Measurements from ENCODE around the gene ZSCAN25. TPM values are rescaled to one million over a fixed set of nuclear protein-coding genes. Genes with fewer than 3 reads are reported as not detected.

ZSCAN25 gene
- total RNA-seq, 4 donors from 2014 or later: 23.2 to 34.1 (median 30.2) TPM

DNA sequence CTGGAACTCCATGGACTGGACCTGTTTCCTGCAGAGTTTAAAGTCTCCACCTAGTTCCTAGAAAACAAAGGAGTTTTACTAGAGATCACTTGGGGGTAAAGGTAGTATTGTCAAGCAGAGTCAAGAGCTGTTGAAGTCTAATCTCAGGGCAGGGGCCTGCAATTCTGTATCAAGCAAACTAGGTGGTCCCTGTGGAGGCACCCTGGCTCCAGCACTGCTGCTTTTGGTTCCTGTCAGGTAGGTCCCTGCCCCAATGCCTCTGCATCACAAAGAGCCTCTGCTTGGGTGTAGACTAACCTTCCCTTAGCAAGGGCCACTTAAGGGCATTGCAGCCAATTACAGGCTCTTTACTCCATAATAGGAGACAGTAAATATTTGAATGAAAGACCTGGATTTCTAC lies 22.5 kb downstream of the ZSCAN25 start:
- no peak overlapping the region for H3K27ac ChIP-seq
- H3K4me1 ChIP-seq: no peaks in the 10 kb centered on the region
- no peaks in the 10 kb centered on the region for H3K27me3 ChIP-seq
- H3K9me3 ChIP-seq: no peaks in the 10 kb centered on the region
- no peak for DNase-seq (ENCODE audit: low spot score in 2 of 2)
- TF ChIP-seq, protein P1, sequence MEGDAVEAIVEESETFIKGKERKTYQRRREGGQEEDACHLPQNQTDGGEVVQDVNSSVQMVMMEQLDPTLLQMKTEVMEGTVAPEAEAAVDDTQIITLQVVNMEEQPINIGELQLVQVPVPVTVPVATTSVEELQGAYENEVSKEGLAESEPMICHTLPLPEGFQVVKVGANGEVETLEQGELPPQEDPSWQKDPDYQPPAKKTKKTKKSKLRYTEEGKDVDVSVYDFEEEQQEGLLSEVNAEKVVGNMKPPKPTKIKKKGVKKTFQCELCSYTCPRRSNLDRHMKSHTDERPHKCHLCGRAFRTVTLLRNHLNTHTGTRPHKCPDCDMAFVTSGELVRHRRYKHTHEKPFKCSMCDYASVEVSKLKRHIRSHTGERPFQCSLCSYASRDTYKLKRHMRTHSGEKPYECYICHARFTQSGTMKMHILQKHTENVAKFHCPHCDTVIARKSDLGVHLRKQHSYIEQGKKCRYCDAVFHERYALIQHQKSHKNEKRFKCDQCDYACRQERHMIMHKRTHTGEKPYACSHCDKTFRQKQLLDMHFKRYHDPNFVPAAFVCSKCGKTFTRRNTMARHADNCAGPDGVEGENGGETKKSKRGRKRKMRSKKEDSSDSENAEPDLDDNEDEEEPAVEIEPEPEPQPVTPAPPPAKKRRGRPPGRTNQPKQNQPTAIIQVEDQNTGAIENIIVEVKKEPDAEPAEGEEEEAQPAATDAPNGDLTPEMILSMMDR (IDR thresholded peaks at IDR 0.05): no peak
- TF ChIP-seq POLR2A (IDR thresholded peaks at IDR 0.05): no peak
- TF ChIP-seq EP300 (IDR thresholded peaks at IDR 0.05): no peak
- H3K36me3 ChIP-seq: peaks cover 0 to 42% (median 0%) of the 10 kb centered on the region in 3 donors
- H3K4me3 ChIP-seq: no peak overlapping the region

DNA sequence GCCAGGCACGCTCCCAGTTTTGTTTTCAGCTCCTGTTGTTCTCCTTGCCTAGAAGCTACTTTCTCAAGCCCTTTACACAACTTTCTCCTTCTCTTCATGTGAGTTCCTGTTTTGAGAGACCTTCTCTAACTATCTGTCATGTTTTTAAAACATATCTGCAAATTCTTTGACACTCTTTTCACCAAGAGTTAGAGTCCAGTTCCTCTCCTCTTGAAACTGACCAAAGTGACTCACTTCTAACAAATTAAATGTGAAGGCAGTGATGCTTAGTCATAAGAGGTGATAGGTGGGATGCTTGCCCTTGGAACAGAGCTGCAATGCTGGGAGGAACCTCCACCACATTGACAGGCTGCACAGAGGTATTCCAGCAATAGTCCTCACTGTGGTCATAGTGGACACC lies 25.3 kb downstream of the ZSCAN25 start:
- Histone ChIP-seq H3K27me3 (no peaks in the 10 kb centered on the region), H3K4me1 (no peaks in the 10 kb centered on the region), H3K4me3 (no peak overlapping the region), H3K27ac (no peak overlapping the region), H3K9me3 (peaks cover 0 to 6% (median 1%) of the 10 kb centered on the region in 4 donors), H3K36me3 (peaks cover 0 to 54% (median 0%) of the 10 kb centered on the region in 3 donors)
- 93 to 94% methylated on average over 1 of the region's 1 CpG for WGBS, 2 donors
- DNase-seq (ENCODE audit: low spot score in 2 of 2): no peak
- TF ChIP-seq POLR2A (IDR thresholded peaks at IDR 0.05) (no peak), EP300 (IDR thresholded peaks at IDR 0.05) (no peak)
- TF ChIP-seq, protein P1 (IDR thresholded peaks at IDR 0.05): no peak

DNA sequence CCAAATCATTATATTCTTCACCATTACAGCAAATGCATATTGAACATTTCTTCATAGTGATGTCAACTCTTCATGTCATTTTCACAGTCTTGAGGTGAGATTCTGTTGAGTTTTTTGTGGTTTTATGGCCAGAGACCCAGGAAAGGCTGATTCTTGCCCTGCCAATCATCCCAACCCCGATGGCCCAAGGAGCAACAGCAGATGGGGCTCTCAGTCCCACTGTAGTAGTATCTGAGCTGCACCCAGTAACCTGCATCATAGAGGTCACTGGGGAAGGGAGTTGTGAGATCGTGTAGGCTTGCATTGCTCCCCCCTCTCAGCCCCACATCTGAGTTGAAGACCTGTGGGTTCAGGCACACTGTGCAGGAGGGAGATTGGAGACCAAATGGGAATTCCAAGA lies 26.7 kb downstream of the ZSCAN25 start:
- H3K27me3 ChIP-seq: no peaks in the 10 kb centered on the region
- H3K4me3 ChIP-seq: no peak overlapping the region
- TF ChIP-seq EP300 (IDR thresholded peaks at IDR 0.05): no peak
- TF ChIP-seq POLR2A (IDR thresholded peaks at IDR 0.05): no peak
- TF ChIP-seq, protein P1 (IDR thresholded peaks at IDR 0.05): no peak
- 84 to 88% methylated on average over 2 of the region's 2 CpGs for WGBS, 2 donors
- H3K9me3 ChIP-seq: peaks cover 0 to 6% (median 1%) of the 10 kb centered on the region in 4 donors
- no peak overlapping the region for H3K27ac ChIP-seq
- H3K4me1 ChIP-seq: no peaks in the 10 kb centered on the region
- peaks cover 0 to 48% (median 0%) of the 10 kb centered on the region in 3 donors for H3K36me3 ChIP-seq
- no peak for DNase-seq (ENCODE audit: low spot score in 2 of 2)

DNA sequence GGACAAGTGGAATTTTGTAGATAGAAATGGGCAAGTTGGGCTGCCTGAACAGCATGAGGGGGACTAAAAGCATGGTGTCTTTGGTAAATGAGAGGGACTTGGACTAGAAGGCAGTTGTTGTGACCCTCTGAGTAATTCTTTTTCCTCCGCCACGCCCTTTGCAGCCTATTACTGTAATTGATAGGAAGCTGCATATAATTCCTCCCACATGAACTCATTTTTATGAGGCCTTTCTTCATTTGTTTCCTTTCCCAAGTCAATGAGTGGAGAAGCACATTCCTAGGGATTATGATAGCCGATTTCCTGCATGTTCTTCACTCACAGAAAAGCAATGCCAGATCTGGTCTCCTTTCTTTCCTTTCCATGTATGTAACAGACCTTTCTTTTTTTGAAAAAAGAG lies 27.7 kb downstream of the ZSCAN25 start:
- TF ChIP-seq, protein P1 (IDR thresholded peaks at IDR 0.05): no peak
- no peak for TF ChIP-seq EP300 (IDR thresholded peaks at IDR 0.05)
- no peak for TF ChIP-seq POLR2A (IDR thresholded peaks at IDR 0.05)
- 84 to 96% methylated on average over 3 of the region's 3 CpGs for WGBS, 2 donors

GRCh38 chr7:99645590-99645989 lies 28.8 kb downstream of the ZSCAN25 start:
- no peak for DNase-seq (ENCODE audit: low spot score in 2 of 2)
- no peak overlapping the region for H3K4me3 ChIP-seq
- no peaks in the 10 kb centered on the region for H3K4me1 ChIP-seq
- WGBS, 2 donors: 92 to 100% methylated on average over 1 of the region's 1 CpG
- H3K27me3 ChIP-seq: no peaks in the 10 kb centered on the region
- no peak overlapping the region for H3K27ac ChIP-seq
- peaks cover 0 to 6% (median 1%) of the 10 kb centered on the region in 4 donors for H3K9me3 ChIP-seq
- TF ChIP-seq EP300 (IDR thresholded peaks at IDR 0.05): no peak
- TF ChIP-seq, protein P1 (IDR thresholded peaks at IDR 0.05): no peak
- TF ChIP-seq POLR2A (IDR thresholded peaks at IDR 0.05): no peak
- H3K36me3 ChIP-seq: peaks cover 0 to 37% (median 0%) of the 10 kb centered on the region in 3 donors

More for the DNA sequence above, 27.7 kb downstream of the ZSCAN25 start:
- H3K27ac ChIP-seq: no peak overlapping the region
- no peak overlapping the region for H3K4me3 ChIP-seq
- no peak for DNase-seq (ENCODE audit: low spot score in 2 of 2)
- H3K27me3 ChIP-seq: no peaks in the 10 kb centered on the region
- H3K36me3 ChIP-seq: peaks cover 0 to 44% (median 0%) of the 10 kb centered on the region in 3 donors
- H3K9me3 ChIP-seq: peaks cover 0 to 6% (median 1%) of the 10 kb centered on the region in 4 donors
- H3K4me1 ChIP-seq: no peaks in the 10 kb centered on the region
